GM19397 (cell line): ENCODE measurements around the gene ZNF664.
"Not testable (repeated sequence)": the region's sequence is repeated elsewhere in the genome, so short reads cannot be mapped to it uniquely, and the experiment has no call there.

Source experiments
- ATAC-seq: cut with Tn5 transposase; IDR thresholded peaks from one replicate; pipeline ENCODE4 v1.9.1; 2021; ENCODE audit warnings: mild to moderate bottlenecking, moderate library complexity; ENCODE audit not compliant: unreplicated experiment

The ZNF664 gene

GRCh38 chr12:123941000-123941399, 32.0 kb upstream of the ZNF664 start:
- ATAC-seq = no peak

DNA sequence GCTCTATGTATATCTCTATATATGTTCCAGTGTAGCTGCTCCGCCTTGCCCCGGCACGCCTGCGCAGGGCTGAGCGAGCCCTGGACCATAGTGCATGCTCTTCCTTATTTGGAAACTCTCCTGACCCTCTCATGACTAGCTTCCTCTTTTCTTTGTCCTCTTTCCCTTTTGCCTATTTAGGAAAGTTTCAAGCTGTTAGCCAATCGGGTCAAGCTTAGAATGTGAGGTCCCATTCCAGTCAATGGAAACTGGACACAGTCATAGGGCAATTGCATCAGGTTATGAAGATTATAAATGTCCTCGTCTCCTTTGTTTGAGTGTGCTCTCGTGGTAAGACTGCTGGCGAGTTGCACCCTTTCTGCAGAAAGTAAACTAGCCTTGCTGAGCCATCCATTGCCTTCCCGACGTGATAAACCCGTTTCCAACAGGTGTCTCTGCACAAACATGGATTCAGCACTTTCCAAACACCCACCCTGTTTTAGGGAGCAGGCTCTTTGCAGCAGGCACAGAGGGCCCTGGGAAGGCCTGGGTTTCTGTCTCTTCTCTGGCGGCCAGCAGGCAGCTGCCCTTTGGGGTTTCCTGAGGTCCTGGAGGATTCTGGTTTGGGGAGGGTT, 31.3 kb upstream of the ZNF664 start:
- ATAC-seq = no peak

GRCh38 chr12:123942238-123942653, 30.8 kb upstream of the ZNF664 start:
- no peak for ATAC-seq

- no peak for ATAC-seq
These were observed 29.9 kb upstream of the ZNF664 start for GRCh38 chr12:123942911-123943648.

GRCh38 chr12:123943816-123944215, 29.2 kb upstream of the ZNF664 start:
- ATAC-seq = no peak

GRCh38 chr12:123944696-123945095, 28.3 kb upstream of the ZNF664 start:
- no peak for ATAC-seq

- no peak for ATAC-seq
These were observed 27.5 kb upstream of the ZNF664 start for GRCh38 chr12:123945287-123946151.

DNA sequence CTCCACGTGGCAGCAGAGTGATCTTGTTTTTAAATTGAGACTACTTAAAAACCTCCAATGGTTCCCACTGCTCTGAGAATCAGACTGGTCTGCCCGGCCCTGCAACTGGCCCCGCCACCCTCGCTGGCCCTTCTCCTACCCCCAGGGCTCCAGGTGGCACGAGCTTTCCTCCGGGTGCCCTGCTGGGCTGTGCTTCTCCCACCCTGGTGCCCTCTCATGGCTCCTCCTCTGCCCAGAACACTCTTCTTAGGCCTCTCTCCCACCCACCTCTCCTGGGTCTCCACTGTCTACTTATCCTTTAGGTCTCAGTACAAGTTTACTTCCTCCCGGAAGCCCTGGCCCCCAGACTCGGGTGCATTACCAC, 26.9 kb upstream of the ZNF664 start:
- ATAC-seq = no peak

- ATAC-seq = not testable (repeated sequence)
These were observed 26.2 kb upstream of the ZNF664 start for GRCh38 chr12:123946516-123947505.

DNA sequence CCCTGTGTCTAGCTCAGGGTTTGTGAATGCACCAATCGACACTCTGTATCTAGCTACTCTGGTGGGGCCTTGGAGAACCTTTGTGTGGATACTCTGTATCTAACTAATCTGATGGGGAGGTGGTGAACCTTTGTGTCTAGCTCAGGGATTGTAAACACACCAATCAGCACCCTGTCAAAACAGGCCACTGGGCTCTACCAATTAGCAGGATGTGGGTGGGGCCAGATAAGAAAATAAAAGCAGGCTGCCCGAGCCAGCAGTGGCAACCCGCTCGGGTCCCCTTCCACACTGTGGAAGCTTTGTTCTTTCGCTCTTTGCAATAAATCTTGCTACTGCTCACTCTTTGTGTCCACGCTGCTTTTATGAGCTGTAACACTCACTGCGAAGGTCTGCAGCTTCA, 25.5 kb upstream of the ZNF664 start:
- not testable (repeated sequence) for ATAC-seq

DNA sequence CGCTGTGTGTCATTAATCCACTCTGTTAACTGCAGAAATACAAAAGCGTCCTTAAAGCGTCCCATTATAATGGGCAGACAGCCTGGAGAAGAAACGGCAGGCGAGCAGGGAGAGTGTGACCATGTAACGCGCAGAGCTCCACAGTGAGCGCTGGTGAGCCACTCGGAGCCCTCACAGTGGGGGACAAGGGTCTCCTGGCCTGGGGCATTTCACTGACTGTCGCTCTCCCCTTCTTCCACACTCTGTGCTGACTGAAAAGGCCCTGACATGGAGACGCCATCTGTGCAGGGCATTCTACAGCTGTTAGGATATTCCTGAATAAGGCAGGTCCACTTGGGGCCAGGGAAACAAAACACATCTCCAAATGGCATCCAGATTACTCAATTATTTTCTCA, 24.6 kb upstream of the ZNF664 start:
- ATAC-seq = no peak

DNA sequence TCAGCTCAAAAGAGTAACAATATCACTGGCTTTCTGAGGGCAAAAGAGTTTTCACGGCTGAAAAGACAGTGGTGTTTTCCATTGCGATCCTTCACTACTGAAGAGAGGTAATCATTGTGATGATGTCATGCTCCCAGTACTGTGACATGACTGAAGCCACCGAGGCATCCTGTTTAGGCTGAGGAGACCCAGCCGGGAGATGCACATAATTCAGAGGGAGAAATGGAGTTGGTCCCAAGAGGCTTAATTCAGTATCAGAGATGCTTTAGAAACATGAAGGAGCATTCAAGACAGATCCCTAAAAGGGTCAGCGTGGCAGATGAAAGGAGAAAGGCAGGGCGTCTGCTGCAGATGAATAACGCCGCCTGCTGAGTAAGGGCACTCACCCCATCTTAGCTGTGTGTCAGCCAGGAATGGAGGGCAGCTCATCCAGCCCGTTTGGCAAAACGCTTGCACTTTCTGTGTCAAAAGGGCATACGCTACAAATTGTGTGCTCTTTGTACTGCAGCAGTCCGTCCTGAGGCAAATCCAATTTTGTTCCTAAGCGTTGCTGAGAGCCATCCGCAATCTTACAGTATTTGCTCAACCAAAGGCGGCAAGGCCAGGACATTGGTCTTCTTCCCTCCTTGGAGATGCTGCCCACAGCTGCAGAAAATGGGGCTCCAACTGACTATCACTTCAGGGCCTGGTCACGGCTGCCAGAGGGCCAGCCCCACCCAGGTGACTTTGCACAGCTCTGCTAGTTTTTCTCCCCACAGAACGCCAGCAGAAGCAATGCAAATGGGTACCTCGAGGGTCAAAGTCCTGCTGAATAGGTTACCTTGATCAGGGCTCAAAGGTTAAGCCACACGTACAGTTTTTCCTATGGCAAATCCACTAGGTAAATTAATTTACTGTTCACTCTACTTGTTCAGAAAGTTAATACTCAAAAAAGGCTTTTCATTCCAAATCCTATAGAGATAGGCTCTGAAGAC, 23.9 kb upstream of the ZNF664 start:
- no peak for ATAC-seq

DNA sequence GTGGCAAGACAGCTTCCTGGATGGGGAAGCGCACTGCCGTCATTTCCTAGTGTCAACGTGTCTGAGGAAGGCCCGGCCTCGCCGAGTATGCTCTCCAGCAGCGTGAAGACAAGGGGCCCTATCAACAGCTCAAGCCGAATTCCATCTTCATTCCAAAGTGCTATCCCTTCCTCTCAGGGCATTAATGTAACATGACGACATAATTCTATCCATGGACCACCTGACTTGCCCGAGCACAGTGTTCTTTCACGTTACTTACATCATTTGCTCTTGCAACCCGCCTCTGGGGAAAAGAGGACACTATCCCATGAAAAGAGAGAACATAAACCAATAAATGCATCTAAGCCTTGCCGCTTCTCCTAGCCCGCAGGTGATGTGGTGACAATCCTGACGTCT, 23.2 kb upstream of the ZNF664 start:
- no peak for ATAC-seq

DNA sequence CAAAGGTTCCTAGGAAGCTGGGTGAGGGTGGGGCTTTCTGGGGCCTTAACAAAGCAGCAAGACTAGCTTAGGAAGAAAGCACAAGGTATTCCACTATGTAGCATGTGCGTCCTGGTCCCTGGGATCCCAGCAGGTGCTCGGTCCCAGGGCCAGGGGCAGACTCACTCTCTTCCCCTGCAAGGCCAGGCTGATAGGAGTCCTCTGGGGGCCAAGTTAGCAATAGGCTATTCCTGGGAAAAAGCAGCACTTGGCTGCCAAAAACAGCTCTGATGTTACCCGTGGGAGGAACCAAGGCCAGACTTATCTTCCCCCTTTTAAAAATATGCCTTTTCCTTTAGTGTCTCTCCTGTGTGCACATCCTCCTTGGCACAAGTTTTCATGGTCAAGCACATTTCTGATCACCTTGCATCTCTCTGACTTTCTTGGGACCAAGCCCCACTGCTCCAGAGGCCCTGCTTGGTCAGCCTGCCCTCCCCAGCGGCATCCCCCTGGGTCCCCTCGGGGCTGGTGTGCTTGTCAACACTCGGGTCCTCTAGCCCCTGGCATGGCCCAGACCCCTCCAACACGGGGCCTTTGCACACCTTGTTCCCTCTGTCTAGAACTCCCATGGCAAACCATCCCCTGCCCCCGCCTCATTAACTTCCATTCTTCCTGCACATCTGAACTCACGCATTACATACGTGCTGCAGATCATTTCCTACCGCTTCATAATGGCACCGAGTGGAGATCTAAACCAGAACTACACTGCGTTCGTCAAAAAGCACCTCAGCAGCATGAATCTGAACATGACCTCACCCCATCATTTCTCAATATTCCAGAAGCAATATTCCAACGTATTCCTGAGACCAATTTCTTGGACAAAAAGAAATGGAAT, 22.3 kb upstream of the ZNF664 start:
- ATAC-seq = no peak

DNA sequence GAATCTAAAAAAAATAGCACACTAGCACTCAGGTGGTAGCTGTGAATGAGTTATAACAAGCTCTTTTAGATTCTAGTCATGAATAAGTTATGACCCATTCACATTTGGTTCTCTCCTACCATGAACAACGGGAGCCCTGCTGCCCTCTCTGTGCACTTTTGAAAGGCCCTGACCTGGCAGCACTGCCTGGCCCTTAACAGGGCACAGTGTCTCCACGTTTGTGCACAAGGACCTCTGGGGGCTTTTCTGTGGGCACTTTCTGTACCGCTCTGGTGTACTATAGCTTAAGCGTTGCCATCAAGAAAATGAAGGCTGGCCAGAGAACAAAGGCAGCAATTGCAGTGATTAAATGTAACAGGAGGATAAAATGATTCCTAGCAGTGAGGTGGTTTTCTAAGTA, 21.5 kb upstream of the ZNF664 start:
- ATAC-seq = no peak

DNA sequence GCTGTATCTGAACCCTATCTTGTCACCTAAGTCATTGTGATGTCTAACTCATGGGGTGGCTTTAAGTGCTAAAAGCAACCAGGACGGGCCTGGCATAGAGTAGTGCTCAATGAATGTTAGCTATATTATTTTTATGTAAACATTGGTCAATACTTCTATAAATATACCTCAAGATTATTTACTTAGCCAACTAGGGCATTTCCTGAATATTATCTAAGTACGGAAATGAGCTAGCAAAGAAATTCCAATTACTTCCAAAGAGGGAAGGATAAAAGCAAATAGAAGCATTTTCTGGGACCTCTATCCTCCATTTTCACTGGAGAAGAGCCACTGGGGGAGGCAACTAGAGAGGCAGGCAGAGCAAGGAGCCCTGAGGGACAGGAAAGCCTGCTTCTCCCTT, 21.0 kb upstream of the ZNF664 start:
- ATAC-seq = no peak

GRCh38 chr12:123954647-123955350, 18.2 kb upstream of the ZNF664 start:
- ATAC-seq = no peak

DNA sequence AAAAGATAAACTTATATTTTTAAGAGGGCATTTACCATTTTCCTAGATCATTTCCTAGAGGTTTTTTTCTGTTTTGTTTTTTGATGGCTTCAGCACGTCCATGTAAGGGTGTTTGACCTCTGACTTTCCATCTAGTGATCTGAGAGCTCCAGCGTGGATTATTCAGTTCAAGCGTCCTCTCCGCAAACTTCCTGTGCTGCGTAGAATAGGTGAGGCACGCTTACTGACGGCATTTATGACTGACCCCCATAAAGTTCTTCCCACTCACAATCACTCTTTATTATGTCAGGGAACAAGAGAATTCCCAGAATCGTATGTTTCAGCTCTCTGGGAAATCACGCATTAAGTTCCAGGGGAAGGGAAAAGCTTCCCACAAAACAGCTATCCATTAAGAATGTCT, 16.8 kb upstream of the ZNF664 start:
- ATAC-seq = no peak
